HCT116 (cell line): ENCODE results near the gene COBLL1.

Experiments used
- POLR2A ChIP-seq: IDR thresholded peaks from 2 replicates; pipeline ENCODE4 v1.7.0; 2011; ENCODE audit warnings: borderline replicate concordance; ENCODE audit not compliant: insufficient read depth, insufficient read length; ENCODE audit errors: extremely low read depth
- SP1 ChIP-seq: IDR thresholded peaks from 2 replicates; pipeline ENCODE4 v1.6.1; 2012; ENCODE audit warnings: low read depth
- TCF7L2 ChIP-seq: IDR thresholded peaks from 2 replicates; pipeline ENCODE4 v1.7.0; 2011; ENCODE audit warnings: borderline replicate concordance, inconsistent platforms; ENCODE audit not compliant: insufficient read depth, insufficient read length; ENCODE audit errors: extremely low read depth
- YY1 ChIP-seq: IDR thresholded peaks from 2 replicates; pipeline ENCODE4 v1.6.1; 2011; ENCODE audit warnings: low read length, low read depth, moderate library complexity, mild to moderate bottlenecking; ENCODE audit not compliant: insufficient replicate concordance; ENCODE audit errors: extremely low read depth
- TF ChIP-seq, protein P1 (sequence below), 3 experiments: fragments of 200-600 bp in 1 of 3; sonication (generic) in 1 of 3; IDR thresholded peaks in 2 of 3; conservative IDR thresholded peaks in 1 of 3; 2 replicates each; pipeline ENCODE4 v1.5.1; 2012 to 2017; ENCODE audit warnings: low read depth in 2 of 3, low read length in 2 of 3, antibody characterized with exemption in 1 of 3, borderline replicate concordance in 1 of 3, control low read depth in 1 of 3, mild to moderate bottlenecking in 1 of 3, mixed read lengths in 1 of 3, mixed run types in 1 of 3, moderate library complexity in 1 of 3; ENCODE audit not compliant: insufficient read depth in 1 of 3
- TF ChIP-seq, protein P2 (sequence below): IDR thresholded peaks from 2 replicates; pipeline ENCODE4 v1.6.1; 2012
- TF ChIP-seq, protein P3 (sequence below): IDR thresholded peaks from 2 replicates; pipeline ENCODE4 v1.6.1; 2011; ENCODE audit warnings: mild to moderate bottlenecking, low read length, moderate library complexity; ENCODE audit not compliant: insufficient replicate concordance; ENCODE audit errors: extremely low read depth
- TF ChIP-seq, protein P4 (sequence below): IDR thresholded peaks from 2 replicates; pipeline ENCODE4 v1.6.1; 2012; ENCODE audit warnings: low read depth

DNA sequence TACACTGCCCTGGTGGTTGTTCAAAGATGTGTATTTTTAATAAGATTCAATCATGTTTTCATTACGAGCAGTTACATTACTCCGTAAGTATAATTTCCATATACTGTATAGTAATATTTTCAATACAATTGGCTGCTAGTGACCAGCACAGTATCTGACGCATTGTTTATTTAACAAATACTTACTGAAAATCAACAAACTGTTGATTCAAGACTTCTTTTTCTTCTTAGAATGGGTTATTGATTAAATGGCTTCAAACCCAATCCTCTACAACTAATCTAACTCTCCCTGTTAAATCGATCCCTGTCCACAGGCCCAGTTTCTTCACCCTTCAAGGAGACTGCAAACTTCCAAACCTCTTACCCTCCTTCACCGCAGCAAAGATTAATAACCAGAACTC is 18.5 kb downstream of the COBLL1 start:
- TF ChIP-seq, protein P1, sequence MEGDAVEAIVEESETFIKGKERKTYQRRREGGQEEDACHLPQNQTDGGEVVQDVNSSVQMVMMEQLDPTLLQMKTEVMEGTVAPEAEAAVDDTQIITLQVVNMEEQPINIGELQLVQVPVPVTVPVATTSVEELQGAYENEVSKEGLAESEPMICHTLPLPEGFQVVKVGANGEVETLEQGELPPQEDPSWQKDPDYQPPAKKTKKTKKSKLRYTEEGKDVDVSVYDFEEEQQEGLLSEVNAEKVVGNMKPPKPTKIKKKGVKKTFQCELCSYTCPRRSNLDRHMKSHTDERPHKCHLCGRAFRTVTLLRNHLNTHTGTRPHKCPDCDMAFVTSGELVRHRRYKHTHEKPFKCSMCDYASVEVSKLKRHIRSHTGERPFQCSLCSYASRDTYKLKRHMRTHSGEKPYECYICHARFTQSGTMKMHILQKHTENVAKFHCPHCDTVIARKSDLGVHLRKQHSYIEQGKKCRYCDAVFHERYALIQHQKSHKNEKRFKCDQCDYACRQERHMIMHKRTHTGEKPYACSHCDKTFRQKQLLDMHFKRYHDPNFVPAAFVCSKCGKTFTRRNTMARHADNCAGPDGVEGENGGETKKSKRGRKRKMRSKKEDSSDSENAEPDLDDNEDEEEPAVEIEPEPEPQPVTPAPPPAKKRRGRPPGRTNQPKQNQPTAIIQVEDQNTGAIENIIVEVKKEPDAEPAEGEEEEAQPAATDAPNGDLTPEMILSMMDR (IDR thresholded peaks at IDR 0.05 in 2 of 3, conservative IDR thresholded peaks at IDR 0.05 in 1 of 3; ENCODE audit: borderline replicate concordance in 1 of 3, insufficient read depth in 1 of 3, low read depth in 2 of 3, low read length in 2 of 3) = no peak
- no peak for TF ChIP-seq YY1
- no peak for TF ChIP-seq TCF7L2
- no peak for TF ChIP-seq SP1
- TF ChIP-seq, protein P2, sequence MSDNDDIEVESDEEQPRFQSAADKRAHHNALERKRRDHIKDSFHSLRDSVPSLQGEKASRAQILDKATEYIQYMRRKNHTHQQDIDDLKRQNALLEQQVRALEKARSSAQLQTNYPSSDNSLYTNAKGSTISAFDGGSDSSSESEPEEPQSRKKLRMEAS = no peak
- TF ChIP-seq POLR2A = no peak
- TF ChIP-seq, protein P3, sequence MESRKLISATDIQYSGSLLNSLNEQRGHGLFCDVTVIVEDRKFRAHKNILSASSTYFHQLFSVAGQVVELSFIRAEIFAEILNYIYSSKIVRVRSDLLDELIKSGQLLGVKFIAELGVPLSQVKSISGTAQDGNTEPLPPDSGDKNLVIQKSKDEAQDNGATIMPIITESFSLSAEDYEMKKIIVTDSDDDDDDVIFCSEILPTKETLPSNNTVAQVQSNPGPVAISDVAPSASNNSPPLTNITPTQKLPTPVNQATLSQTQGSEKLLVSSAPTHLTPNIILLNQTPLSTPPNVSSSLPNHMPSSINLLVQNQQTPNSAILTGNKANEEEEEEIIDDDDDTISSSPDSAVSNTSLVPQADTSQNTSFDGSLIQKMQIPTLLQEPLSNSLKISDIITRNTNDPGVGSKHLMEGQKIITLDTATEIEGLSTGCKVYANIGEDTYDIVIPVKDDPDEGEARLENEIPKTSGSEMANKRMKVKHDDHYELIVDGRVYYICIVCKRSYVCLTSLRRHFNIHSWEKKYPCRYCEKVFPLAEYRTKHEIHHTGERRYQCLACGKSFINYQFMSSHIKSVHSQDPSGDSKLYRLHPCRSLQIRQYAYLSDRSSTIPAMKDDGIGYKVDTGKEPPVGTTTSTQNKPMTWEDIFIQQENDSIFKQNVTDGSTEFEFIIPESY = no peak
- TF ChIP-seq, protein P4, sequence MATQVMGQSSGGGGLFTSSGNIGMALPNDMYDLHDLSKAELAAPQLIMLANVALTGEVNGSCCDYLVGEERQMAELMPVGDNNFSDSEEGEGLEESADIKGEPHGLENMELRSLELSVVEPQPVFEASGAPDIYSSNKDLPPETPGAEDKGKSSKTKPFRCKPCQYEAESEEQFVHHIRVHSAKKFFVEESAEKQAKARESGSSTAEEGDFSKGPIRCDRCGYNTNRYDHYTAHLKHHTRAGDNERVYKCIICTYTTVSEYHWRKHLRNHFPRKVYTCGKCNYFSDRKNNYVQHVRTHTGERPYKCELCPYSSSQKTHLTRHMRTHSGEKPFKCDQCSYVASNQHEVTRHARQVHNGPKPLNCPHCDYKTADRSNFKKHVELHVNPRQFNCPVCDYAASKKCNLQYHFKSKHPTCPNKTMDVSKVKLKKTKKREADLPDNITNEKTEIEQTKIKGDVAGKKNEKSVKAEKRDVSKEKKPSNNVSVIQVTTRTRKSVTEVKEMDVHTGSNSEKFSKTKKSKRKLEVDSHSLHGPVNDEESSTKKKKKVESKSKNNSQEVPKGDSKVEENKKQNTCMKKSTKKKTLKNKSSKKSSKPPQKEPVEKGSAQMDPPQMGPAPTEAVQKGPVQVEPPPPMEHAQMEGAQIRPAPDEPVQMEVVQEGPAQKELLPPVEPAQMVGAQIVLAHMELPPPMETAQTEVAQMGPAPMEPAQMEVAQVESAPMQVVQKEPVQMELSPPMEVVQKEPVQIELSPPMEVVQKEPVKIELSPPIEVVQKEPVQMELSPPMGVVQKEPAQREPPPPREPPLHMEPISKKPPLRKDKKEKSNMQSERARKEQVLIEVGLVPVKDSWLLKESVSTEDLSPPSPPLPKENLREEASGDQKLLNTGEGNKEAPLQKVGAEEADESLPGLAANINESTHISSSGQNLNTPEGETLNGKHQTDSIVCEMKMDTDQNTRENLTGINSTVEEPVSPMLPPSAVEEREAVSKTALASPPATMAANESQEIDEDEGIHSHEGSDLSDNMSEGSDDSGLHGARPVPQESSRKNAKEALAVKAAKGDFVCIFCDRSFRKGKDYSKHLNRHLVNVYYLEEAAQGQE = no peak
